GM12875 (cell line): ENCODE data around the gene PAWR.

Source experiments
- H3K4me3 ChIP-seq: one replicate; pipeline ENCODE4 v1.5.1; 2011; ENCODE audit warnings: low read depth, low read length, control low read depth
- CTCF ChIP-seq: IDR thresholded peaks from 2 replicates; pipeline ENCODE4 v1.5.1; 2011; ENCODE audit warnings: low read depth, mild to moderate bottlenecking, control low read depth, inconsistent platforms, low read length, moderate library complexity, borderline replicate concordance; ENCODE audit not compliant: insufficient read depth

Gene PAWR

GRCh38 chr12:79595273-79595672, 95.5 kb downstream of the PAWR start:
- TF ChIP-seq CTCF: no peak
- no peak overlapping the region for H3K4me3 ChIP-seq

- no peak overlapping the region for H3K4me3 ChIP-seq
- no peak for TF ChIP-seq CTCF
Observed at GRCh38 chr12:79592865-79593264, 97.9 kb downstream of the PAWR start.

- H3K4me3 ChIP-seq: no peak overlapping the region
- TF ChIP-seq CTCF: no peak
Observed at GRCh38 chr12:79591988-79592387, 98.8 kb downstream of the PAWR start.

GRCh38 chr12:79590751-79591150, 100.0 kb downstream of the PAWR start:
- TF ChIP-seq CTCF: no peak
- no peak overlapping the region for H3K4me3 ChIP-seq

- TF ChIP-seq CTCF: no peak
- no peak overlapping the region for H3K4me3 ChIP-seq
Observed at GRCh38 chr12:79587368-79587767, 103.4 kb downstream of the PAWR start.

- H3K4me3 ChIP-seq: no peak overlapping the region
- no peak for TF ChIP-seq CTCF
Observed at GRCh38 chr12:79585147-79585546, 105.6 kb downstream of the PAWR start.

- no peak for TF ChIP-seq CTCF
- H3K4me3 ChIP-seq: no peak overlapping the region
Observed at GRCh38 chr12:79573820-79574219, 116.9 kb downstream of the PAWR start.
